ENCODE measurements around the gene GNG11.
"Not testable (repeated sequence)": the region's sequence is repeated elsewhere in the genome, so short reads cannot be mapped to it uniquely, and the experiment has no call there.

Gene GNG11

DNA sequence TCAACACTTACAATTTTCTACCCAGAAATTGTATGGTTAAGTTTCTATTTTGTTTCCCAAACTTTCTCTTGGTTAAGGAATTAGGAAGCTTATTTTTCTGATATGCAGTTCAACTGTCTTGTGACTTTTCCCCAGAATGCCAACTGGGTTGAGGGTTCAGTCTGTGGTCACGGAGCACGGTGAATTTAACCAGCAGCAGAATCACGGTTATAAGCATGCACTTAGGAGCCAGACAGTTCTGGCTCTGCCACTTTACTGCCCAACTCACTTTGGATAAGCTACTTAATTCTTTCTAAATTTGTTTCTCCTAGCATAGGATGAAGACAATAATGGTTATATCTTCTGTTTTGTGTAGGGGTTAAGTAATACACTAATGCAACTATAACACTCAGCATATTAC lies 10.3 kb upstream of the GNG11 start:
- not testable (repeated sequence) for DNase-seq (ENCODE audit: low read depth in 1 of 2, low spot score in 1 of 2)

DNA sequence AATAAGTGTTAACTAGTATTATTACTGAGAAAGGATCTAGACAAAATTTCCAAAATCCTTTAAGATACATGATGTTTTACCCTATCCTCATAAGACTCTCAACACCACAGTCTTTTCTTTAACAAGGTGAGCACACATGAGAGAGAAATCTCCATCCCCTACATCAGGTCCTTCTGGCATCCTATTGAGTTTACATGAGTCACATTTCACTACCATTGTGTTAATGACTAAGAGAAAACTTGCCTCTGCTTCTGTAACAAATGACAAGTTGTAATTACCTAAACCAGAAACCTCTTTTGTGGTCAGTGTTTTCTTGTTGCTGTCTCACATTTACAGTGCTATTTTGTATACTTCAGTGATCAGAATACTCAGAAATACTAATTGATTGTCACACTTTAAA lies 9.9 kb upstream of the GNG11 start:
- not testable (repeated sequence) for DNase-seq (ENCODE audit: low read depth in 1 of 2, low spot score in 1 of 2)

DNA sequence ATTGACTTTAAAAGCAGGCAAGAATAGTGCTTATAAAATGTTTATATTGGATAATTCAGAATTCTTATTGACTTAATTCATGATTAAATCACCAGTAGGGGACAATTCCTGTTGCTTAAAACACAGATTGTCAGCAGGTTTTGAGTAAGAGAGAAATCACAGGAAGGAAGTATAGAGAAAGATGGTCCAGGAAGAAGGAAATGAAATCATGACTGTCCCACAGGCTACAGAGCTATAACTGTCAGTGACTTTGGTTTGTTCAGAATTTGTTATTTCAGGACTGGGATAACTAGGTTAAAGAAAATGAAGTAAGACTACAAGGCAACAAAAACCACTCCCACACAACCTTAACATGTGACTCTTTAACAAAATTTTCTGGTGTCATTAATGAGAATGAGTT lies 8.3 kb upstream of the GNG11 start:
- DNase-seq (ENCODE audit: low read depth in 1 of 2, low spot score in 1 of 2), result no peak

DNA sequence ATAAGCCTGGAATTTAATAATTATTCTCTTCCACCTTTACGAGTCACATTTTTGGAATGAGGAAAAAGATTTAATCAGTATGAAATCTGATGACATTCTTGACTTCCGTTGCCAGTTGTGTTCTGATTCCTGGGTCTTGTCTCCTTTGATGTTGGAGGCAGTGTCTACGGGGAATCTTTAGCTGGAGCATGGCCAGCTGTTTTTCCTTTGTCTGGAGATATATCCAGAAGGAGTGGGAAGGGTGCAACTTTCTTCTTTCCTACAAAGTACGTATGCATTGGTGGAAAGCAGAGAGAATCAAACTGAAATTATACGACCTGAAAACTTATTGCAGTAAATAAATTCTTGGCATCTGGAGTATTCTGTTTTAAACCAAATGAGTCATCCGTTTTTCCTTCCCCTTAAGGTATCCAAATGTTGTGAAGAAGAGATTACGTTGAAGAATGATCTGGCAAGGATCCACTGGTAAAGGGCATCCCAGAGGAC lies 6.9 kb upstream of the GNG11 start:
- DNase-seq (ENCODE audit: low read depth in 1 of 2, low spot score in 1 of 2), result no peak

DNA sequence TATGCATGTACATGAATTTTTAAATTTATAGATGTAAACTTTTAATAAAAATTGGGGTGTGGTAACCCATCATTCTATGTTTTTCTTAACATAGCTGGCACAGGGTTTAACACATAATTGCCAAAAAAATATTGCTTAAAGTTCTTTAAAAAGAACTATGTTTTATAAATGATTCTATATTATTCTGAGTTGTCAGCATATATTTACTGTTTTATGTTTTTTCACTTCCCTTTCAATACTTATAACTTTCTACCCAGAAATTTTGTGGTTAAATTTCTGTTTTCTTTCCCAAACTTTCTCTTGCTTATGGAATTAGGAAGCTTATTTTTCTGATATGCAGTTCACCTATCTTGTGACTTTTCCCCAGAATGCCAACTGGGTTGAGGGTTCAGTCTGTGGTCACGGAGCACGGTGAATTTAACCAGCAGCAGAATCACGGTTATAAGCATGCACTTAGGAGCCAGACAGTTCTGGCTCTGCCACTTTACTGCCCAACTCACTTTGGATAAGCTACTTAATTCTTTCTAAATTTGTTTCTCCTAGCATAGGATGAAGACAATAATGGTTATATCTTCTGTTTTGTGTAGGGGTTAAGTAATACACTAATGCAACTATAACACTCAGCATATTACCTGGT lies 6.2 kb upstream of the GNG11 start:
- not testable (repeated sequence) for DNase-seq (ENCODE audit: low read depth in 1 of 2, low spot score in 1 of 2)

DNA sequence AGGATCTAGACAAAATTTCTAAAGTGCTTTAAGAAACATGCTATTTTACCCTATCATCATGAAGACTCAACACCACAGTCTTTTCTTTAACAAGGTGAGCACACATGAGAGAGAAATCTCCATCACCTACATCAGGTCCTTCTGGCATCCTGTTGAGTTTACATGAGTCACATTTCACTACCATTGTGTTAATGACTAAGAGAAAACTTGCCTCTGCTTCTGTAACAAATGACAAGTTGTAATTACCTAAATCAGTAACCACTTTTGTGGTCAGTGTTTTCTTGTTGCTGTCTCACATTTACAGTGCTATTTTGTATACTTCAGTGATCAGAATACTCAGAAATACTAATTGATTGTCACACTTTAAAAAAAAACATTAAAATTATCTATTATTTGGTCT lies 5.6 kb upstream of the GNG11 start:
- DNase-seq (ENCODE audit: low read depth in 1 of 2, low spot score in 1 of 2), result not testable (repeated sequence)

DNA sequence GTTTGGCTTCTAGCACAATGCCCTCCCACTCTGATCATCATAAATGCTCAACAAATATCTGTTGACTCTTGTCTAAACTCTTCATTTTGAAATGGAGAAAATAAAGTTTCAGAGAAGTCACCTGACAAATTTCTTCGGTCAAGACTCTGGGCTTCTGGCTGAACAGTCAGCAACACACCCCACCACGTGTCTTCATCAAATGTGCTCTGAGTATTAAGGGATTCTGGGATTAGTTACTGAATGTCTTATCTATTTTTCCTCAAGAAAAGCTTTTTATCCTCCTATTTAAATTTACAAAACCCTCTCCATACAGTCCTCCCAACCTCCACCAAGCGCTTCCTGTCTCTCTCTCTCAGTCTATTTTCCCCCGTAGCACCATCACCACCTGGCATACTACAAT lies 5.2 kb upstream of the GNG11 start:
- DNase-seq (ENCODE audit: low read depth in 1 of 2, low spot score in 1 of 2), result not testable (repeated sequence)

DNA sequence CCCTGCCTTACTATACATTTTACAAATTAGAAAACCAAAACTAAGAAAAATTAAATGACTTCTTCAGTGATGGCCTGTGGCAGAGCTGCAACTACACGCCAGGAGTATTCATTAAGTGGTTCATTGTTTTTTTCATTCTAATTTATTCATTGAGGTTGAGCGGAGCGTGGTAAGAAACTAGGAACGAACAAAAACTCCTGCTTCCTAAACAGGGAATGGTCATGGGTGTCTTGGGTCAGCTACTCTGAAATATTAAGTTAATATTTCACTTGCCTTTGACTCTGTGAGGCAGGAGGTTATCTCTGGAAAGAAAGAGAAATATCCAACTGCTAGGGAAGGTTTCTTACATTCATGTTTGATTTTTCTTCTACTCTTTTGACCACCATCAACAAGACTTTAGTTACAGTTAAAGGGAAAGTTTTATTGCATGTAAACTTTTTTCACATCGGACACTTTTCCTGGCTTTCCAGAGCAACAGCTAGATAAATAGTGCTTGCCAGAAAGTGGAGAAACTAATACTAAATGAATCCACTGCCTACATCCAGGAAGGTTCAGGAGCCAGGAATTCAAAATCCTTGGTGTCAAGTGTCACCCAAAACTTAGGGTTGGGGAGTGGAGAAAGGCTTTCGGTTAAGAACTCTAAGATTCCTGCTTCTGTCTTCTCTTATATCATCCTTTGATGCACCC lies 896 bp upstream of the GNG11 start:
- no peak for DNase-seq (ENCODE audit: low read depth in 1 of 2, low spot score in 1 of 2)

DNA sequence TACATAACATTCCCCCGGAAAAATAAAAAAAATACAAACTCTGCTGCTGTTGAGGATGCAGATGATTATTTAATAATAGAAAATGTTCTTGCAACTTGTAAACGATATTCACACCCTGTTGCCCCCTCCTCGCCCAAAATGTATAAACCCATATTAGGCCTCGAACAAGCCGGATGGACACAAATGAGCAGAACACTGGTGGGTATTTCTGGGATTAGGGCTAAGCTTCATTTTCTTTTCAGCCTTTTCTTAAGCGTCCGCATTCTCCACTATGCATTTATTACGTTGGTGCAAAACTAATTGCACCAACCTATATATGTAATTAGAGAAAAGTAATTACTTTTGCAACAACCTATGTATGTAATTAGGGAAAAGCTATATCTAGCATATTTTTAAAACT lies 349 bp upstream of the GNG11 start:
- DNase-seq (ENCODE audit: low read depth in 1 of 2, low spot score in 1 of 2), result no peak

DNA sequence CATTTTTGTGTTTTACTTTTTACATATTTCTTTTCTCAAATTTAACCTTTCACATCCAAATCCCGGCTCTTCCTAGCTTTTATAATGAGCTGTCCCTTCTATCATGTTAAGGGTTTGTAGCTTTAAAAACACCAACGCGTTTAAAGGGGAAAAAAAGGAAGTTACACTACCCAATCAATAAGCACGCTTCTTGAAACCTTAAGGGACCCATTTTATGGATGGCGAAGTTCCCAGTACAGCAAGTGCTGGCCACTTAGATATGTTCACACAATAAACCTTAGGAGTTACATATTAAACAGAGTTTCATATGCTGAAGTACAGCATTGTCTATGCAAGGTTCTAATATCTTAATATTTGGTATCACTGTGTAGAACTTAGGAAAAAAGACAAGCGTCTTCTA lies 1.8 kb downstream of the GNG11 start:
- DNase-seq (ENCODE audit: low read depth in 1 of 2, low spot score in 1 of 2), result no peak

DNA sequence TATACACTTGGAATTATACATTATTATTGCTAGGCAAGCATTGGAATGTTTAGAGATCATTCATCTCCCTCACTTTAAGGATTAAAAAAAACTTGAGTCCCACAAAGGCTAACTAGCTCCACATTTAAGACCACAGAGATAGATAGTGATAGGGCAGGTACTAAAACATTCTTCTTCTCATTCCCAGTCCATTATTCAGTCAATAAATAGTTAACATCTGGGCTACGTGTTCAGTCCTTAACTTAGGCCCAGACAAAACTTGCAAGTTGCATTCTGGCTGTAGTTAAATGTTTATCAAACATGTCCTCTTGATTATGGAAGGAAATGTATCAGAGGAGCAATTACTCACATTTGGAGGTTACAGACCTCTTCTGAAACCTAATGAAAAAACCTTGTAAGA lies 2.4 kb downstream of the GNG11 start:
- DNase-seq (ENCODE audit: low read depth in 1 of 2, low spot score in 1 of 2), result no peak

DNA sequence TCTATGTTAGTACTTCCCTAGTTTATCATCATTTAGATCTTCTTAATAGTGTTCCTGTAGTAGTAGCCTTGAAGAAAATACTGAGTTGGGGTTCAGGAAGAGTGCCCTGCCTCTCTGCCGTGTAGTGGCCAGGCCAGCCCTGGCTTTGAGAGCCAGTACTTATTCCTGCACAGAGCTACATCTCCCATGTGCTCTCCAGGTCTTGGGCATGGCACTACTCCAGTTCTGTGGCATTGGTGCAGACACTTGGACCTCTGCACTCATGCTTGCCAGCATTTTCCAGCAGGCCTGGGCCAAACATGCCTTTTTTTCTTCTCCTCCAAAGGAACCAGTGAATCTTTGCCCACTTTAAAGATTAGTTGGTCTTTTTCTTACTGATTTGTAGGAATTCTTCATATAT lies 5.3 kb downstream of the GNG11 start:
- DNase-seq (ENCODE audit: low read depth in 1 of 2, low spot score in 1 of 2), result no peak

DNA sequence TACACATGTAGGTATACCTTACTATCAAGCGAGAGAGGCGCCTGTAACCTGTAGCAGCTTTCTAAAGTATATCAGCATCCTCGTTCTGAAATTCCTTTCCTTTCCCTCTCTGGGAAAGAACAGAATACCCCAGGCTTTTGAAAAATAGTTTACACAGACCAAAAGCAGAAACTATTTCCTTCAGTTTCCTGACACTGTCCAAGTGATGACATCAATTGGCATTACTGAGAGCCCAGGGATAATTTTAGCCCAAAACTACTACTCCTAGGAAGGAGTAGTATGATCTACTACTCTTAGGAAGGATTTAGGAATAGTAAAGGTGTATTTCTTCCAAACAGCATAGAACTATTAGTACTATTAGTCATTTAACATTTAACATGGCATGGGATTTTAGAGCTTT lies 6.0 kb downstream of the GNG11 start:
- DNase-seq (ENCODE audit: low read depth in 1 of 2, low spot score in 1 of 2), result no peak

DNA sequence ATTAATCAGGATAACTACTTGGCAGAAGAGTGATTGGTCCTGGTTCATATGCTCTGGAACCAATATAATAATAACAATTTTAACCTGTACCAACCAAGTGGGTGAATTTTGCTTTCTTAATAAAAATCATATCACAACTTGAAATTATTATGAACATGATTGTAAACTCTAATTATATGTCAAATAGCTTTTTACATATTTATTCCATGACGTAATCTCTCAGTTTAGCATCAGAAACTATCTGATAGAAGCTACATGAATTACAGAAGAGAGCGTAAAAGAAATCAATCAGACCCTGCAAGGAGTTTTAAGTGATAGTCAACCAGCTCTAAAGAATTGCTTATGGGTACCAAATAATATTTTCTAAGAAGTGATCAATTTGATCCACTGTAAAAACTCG lies 10.1 kb downstream of the GNG11 start:
- no peak for DNase-seq (ENCODE audit: low read depth in 1 of 2, low spot score in 1 of 2)

DNA sequence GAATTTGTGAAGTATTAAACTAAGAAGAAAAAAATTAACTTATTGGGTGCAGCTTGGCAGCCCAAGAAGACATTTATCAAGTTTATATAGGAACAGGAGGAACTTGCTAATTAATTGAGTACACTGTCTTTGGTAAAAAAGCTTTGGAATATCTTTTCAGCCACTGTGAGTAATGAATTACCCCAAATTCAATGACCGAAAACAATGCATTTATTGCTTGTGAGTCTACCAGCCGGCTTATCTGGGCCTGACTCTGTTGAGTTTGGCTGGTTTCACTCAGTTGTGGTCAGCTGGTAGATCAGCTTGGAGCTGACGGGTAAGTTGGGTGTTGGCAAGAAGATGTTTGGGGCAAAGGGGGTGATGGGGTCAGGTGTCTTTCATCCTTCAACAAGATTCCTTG lies 11.6 kb downstream of the GNG11 start:
- no peak for DNase-seq (ENCODE audit: low read depth in 1 of 2, low spot score in 1 of 2)

DNA sequence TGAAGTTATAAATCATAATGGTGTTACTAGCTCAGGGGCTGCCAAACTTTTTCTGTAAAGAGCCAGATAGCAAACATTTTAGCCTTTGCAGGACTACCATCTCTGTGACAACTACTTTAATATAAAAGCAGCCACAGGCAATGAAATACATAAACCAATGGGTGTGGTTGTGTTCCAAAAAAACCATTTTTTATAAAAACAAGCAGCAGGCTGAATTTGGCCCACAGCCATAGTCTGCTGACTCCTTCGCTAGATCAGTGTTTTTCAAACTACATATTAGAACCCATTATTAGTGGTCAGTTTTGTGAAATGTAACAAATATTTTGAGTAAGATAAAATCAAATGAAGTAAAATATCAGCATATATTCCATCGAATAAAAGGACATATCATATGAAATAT lies 13.6 kb downstream of the GNG11 start:
- DNase-seq (ENCODE audit: low read depth in 1 of 2, low spot score in 1 of 2), result no peak

DNA sequence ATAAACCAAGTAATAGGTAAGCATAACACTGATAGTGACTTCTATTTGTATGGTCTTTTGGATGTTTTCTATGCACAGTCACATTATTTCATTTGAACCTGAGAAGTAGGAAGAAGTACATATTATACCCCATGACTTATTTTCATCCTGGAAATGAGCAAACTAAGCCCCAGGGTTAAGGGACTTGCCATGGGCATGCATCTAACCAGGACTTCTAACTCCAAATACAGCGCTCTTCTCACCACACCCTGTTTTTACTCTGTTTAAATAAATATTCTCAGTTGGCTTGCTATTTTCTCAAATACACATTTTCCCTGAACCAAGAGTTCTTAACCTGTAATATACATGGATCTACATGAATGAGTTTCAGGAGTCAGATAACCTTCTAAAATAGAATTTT lies 16.3 kb downstream of the GNG11 start:
- DNase-seq (ENCODE audit: low read depth in 1 of 2, low spot score in 1 of 2), result no peak

DNA sequence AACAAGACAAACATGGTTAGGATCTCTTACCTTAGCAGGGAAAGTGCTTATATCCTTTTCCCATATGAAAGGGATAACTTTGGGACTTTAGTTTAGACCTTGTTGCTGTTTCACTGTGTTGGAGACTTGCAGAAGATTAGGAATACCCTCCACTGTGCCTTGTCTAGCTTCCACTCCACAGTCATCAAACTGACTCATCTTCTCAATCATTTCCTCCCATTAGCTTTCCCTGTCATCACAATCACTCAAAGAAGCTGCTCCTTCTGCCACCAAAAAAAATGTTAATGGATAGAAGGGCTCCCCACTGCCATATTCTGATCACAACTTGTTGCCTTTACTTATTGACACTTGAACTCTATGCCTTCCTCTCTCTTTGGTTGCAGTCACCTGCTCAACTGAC lies 16.8 kb downstream of the GNG11 start:
- DNase-seq (ENCODE audit: low read depth in 1 of 2, low spot score in 1 of 2), result no peak

DNA sequence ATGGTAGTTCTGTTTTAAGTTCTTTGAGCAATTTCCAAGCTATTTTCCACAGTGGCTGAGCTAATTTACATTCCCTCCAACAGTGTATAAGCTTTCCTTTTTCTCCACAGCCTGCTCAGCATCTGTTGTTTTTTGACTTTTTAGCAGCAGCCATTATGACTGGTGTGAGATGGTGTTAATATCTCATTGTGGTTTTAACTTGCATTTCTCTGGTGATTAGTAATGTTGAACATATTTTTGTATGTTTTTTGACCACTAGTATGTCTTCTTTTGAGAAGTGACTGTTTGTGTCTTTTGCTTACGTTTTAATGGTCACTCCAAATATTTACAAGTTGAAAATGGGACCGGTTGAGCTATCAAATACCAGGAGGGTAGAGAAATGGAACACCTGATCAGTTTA lies 20.4 kb downstream of the GNG11 start:
- no peak for DNase-seq (ENCODE audit: low read depth in 1 of 2, low spot score in 1 of 2)

DNA sequence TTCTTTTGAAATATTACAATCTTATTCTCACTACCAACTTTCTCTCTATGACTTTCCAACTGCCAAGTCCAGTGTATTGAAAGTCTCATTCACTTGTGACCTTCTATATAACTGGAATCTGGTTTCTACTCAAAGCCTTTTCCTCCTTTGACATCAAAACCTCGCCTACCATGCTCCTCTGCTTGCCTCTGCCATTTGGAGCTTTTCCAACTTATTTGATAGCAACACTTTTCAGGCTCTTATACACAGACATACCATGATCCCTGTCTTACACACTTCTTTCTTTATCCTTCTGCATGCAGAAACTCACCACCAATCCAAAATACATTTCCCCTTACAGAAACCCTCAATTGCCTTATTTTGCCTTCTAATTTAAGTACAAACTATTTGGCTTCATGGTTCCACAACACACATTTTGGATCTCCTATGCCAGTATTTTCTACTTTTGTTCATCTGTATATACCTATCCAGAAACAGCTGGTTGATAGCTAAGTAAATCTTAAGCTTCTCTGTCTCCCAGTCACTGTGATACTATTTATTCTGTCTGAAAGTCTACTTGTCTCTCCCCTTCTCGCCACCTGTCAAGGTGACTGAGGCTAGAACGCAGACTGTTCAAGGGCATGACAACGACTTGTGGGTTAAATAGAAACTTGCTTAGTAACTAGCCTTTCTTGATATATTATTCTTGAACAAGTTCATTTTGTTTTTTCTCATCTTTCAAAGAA lies 22.4 kb downstream of the GNG11 start:
- DNase-seq (ENCODE audit: low read depth in 1 of 2, low spot score in 1 of 2), result no peak

DNA sequence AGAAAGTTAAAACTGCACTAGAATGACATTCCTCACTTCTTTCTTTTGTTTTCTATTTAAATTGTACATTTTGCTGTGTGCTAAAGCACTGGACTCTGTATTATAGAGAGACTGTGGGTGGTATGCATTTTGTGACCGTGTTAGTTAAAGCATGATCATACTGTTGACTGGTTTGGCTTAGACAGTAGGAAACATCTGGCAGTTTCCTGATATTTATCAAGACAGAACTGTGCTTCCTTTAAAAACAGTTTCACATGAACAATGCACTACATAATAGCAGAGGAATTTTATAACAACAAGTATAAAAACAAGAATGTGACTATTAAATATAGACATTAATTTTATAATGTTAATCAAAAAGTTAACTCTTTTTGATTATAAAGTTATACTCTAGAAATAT lies 23.1 kb downstream of the GNG11 start:
- no peak for DNase-seq (ENCODE audit: low read depth in 1 of 2, low spot score in 1 of 2)

DNA sequence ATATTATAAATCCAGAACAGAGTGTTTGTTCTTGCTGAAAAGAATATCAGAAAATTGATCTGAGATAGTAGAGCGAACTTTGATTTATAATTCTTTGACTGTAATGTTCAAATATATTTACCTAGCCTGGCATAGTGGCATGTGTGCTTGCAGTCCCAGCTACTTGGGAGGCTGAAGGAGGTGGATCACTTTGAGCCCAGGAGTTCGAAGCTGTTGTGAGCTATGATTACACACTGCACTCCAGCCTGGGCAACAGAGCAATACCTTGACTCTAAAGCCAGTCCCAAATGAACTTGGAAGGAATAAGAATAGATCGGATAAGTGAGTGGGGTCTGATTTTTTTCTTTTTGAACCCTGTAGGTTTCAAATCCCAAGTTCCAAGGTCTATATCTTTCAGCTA lies 23.5 kb downstream of the GNG11 start:
- no peak for DNase-seq (ENCODE audit: low read depth in 1 of 2, low spot score in 1 of 2)
